ENCODE results near the gene RFXANK. TPM values are rescaled to one million over a fixed set of nuclear protein-coding genes. Genes with fewer than 3 reads are reported as not detected.

Gene RFXANK
- total and polyA plus RNA-seq, 9 of the 15 experiments (the other 6 are each of a cell fraction or from before 2014, with no cell fraction given): 68.6 to 181 (median 150) TPM

GRCh38 chr19:19211499-19212420 is 19.7 kb downstream of the RFXANK start, which contains the start of gene NCAN:
Gene NCAN, plus strand, starts transcription at chr19:19211958. Its CDS starts 4,996 bp downstream, at chr19:19216954.
- no TSS peak for BruUV-seq (replicated peaks)
- Histone ChIP-seq H3K4me3 (no peak within 1 kb of the TSS), H3K9me3 (replicated peaks; ENCODE audit: control insufficient read depth, insufficient read depth, low read depth, low read length) (no peaks in the 10 kb centered on the region), H2AFZ (ENCODE audit: low read depth, low read length) (no peak within 1 kb of the TSS), H3K27ac (ENCODE audit: extremely low read depth, low read depth, low read length) (no peak within 1 kb of the TSS), H3K79me2 (ENCODE audit: control insufficient read depth, insufficient read depth, low read length) (no peaks in the 10 kb centered on the region), H3K27me3 (ENCODE audit: control insufficient read depth in 2 of 2, insufficient read depth in 2 of 2, low read length in 2 of 2) (peaks cover 4 to 33% of the 10 kb centered on the region in 2 experiments), H3K4me2 (ENCODE audit: insufficient read depth, low read length) (no peak within 1 kb of the TSS), H4K20me1 (replicated peaks; ENCODE audit: control insufficient read depth, insufficient read depth, low read length) (no peaks in the 10 kb centered on the region; the same call in 1 of the 2 replicates), H3K4me1 (replicated peaks in 1 of 2; ENCODE audit: control insufficient read depth in 2 of 2, insufficient read depth in 2 of 2, low read length in 2 of 2) (peaks cover 8 to 21% of the 10 kb centered on the region in 2 experiments; a peak in 4 of 5 replicates), H3K9ac (ENCODE audit: insufficient read depth in 1 of 2, low read depth in 2 of 2, low read length in 2 of 2) (no peak within 1 kb of the TSS), H3K36me3 (ENCODE audit: control insufficient read depth, insufficient read depth, low read length) (no peaks in the 10 kb centered on the region), H3K9me1 (ENCODE audit: control insufficient read depth, insufficient read depth, low read length) (peaks cover 3% of the 10 kb centered on the region)
- ATAC-seq (peak; percentile 13; the same call in 2 of the 3 replicates), FAIRE-seq (no peak), DNase-seq (ENCODE audit: extremely low read depth in 1 of 4, low spot score in 3 of 4) (peak in 3 of 4 experiments; percentile 39 to 65 (median 58))
- intact Hi-C loops (cut with micrococcal nuclease) (no loop called here), in situ Hi-C loops (cut with MboI) (no loop called here)
- TF ChIP-seq NRF1 (conservative IDR thresholded peaks at IDR 0.05 in 1 of 2, IDR thresholded peaks at IDR 0.05 in 1 of 2) (peak; percentile 81 to 83), KDM1A (IDR thresholded peaks at IDR 0.05) (0 out of 4 replicates have a peak, but pooled peaks of 1 of the 2 experiments have one; percentile 19), CEBPB (tag; IDR thresholded peaks at IDR 0.05) (no peak), BCOR (IDR thresholded peaks at IDR 0.05) (peak; percentile 74; the same call in 1 of the 2 replicates), ESRRA (IDR thresholded peaks at IDR 0.05; ENCODE audit: borderline replicate concordance, low read depth) (peak; percentile 85), CEBPG (CRISPR knock-in tag; IDR thresholded peaks at IDR 0.05) (no peak), CEBPG (tag; conservative IDR thresholded peaks at IDR 0.05 in 1 of 2, IDR thresholded peaks at IDR 0.05 in 1 of 2) (no peak), CCNT2 (IDR thresholded peaks at IDR 0.05; ENCODE audit: borderline replicate concordance, extremely low read depth, insufficient read length, low read depth, low read length) (no peak), KLF13 (tag; IDR thresholded peaks at IDR 0.05; ENCODE audit: borderline replicate concordance, low read depth) (no peak), PCBP1 (IDR thresholded peaks at IDR 0.05; ENCODE audit: low read depth, low read length, poor library complexity, severe bottlenecking) (peak; percentile 51), RBM25 (IDR thresholded peaks at IDR 0.05; ENCODE audit: low read depth, low read length, severe bottlenecking) (peak; percentile 66), ZNF444 (CRISPR knock-in tag; IDR thresholded peaks at IDR 0.05) (no peak), SMARCB1 (IDR thresholded peaks at IDR 0.05; ENCODE audit: insufficient read length, low read depth) (no peak)
- 3% methylated on average over 30 of the region's 54 CpGs for WGBS (ENCODE audit: insufficient coverage, low coverage, missing lambda C conversion rate)
- ChIA-PET CTCF (ENCODE audit: low intra/inter-chr PET ratio) (no interaction called here), POLR2A (no interaction called here)

Measured in K562 (cell line).